G401 (cell line): ENCODE measurements around the gene HTRA2. TPM values are rescaled to one million over a fixed set of nuclear protein-coding genes. Genes with fewer than 3 reads are reported as not detected.
"Not testable (repeated sequence)": the region's sequence is repeated elsewhere in the genome, so short reads cannot be mapped to it uniquely, and the experiment has no call there.

Experiments used
- DNase-seq: peaks from one replicate; pipeline ENCODE4 v3.0.0-alpha.2; 2015; ENCODE audit warnings: low spot score
- in situ Hi-C: cut with HindIII; loops from 2 replicates; pipeline ENCODE4 v1.10.0; 2016; ENCODE audit warnings: low sequenced_read_pairs, mixed read lengths
- total RNA-seq: library from RNA; depleted of rRNA; stranded (reverse); fragments of >200 nt; shearing (Covaris generic); gene quantifications from 2 replicates; pipeline ENCODE4 v1.2.3, GENCODE V29; 2014

HTRA2 gene
- total RNA-seq, 1 experiment from 2014 or later: 62.8 TPM

GRCh38 chr2:74554820-74555531, 25.2 kb downstream of the HTRA2 start:
- in situ Hi-C loops: no loop called here
- DNase-seq: no peak

- no peak for DNase-seq
- in situ Hi-C loops: no loop called here
Observed at GRCh38 chr2:74555610-74556103, 25.9 kb downstream of the HTRA2 start.

- in situ Hi-C loops: no loop called here
- no peak for DNase-seq
Observed at GRCh38 chr2:74556159-74556558, 26.4 kb downstream of the HTRA2 start.

GRCh38 chr2:74556831-74557370, 27.2 kb downstream of the HTRA2 start:
- no peak for DNase-seq
- in situ Hi-C loops: no loop called here

GRCh38 chr2:74558284-74559230, 28.8 kb downstream of the HTRA2 start:
- in situ Hi-C loops: no loop called here
- DNase-seq: no peak

- DNase-seq: no peak
- in situ Hi-C loops: no loop called here
Observed at GRCh38 chr2:74559912-74560311, 30.2 kb downstream of the HTRA2 start.

- in situ Hi-C loops: no loop called here
- no peak for DNase-seq
Observed at GRCh38 chr2:74560591-74560990, 30.9 kb downstream of the HTRA2 start.

- in situ Hi-C loops, DNase-seq: not testable (repeated sequence)
Observed at GRCh38 chr2:74561022-74561421, 31.3 kb downstream of the HTRA2 start.

GRCh38 chr2:74562126-74562775, 32.5 kb downstream of the HTRA2 start:
- DNase-seq: no peak
- in situ Hi-C loops: no loop called here

GRCh38 chr2:74564222-74564621, 34.5 kb downstream of the HTRA2 start:
- no peak for DNase-seq
- in situ Hi-C loops: no loop called here

GRCh38 chr2:74566076-74566753, 36.5 kb downstream of the HTRA2 start:
- DNase-seq: no peak
- in situ Hi-C loops: no loop called here

GRCh38 chr2:74566754-74567085, 37.0 kb downstream of the HTRA2 start:
- in situ Hi-C loops: no loop called here
- DNase-seq: no peak

- no peak for DNase-seq
- in situ Hi-C loops: no loop called here
Observed at GRCh38 chr2:74567881-74568280, 38.1 kb downstream of the HTRA2 start.

GRCh38 chr2:74569686-74570085, 40.0 kb downstream of the HTRA2 start:
- in situ Hi-C loops: no loop called here

GRCh38 chr2:74571058-74571457, 41.3 kb downstream of the HTRA2 start:
- in situ Hi-C loops: no loop called here
- no peak for DNase-seq

More at GRCh38 chr2:74569686-74570085, 40.0 kb downstream of the HTRA2 start:
- no peak for DNase-seq

GRCh38 chr2:74572178-74572925, 42.6 kb downstream of the HTRA2 start:
- no peak for DNase-seq
- in situ Hi-C loops: no loop called here

GRCh38 chr2:74573747-74574562, 44.2 kb downstream of the HTRA2 start:
- no peak for DNase-seq
- in situ Hi-C loops: no loop called here

GRCh38 chr2:74575320-74575719, 45.6 kb downstream of the HTRA2 start:
- no peak for DNase-seq
- in situ Hi-C loops: no loop called here
